ENCODE data around the gene USP34.

DNA sequence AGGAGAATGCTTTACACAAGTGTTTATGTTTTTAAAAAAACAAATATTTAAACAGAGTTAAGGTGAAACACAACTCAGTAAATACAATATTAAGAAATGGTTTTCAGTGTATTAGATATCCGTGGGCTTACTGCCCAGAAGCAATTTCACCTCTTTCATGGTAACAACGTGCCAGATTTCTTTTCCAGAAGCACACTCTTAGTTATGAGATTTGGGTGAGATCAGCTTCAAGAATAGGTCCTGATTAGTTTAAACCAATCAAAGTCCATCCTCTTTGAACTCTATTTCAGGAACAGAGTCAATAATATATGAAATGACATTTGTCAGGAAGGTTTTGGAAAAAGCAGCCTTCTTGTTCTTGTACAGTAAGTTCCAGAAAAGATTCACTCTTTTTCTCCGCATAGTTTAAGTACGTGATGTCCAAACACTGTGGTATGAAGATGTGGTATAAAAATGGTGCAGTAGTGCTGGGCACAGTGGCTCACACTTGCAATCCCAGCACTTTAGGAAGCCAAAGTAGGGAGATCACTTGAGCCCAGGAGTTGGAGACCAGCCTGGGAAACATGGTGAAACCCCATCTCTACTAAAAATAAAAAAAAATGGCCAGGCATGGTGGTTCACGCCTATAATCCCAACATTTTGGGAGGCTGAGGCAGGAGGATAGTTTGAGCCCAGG lies 14.7 kb downstream of the USP34 start:
- TF ChIP-seq POLR2AphosphoS5 (IDR thresholded peaks at IDR 0.05; ENCODE audit: borderline replicate concordance, low read depth, low read length) (no peak), EZH2 (IDR thresholded peaks at IDR 0.05) (no peak), FOXP2 (optimal IDR thresholded peaks at IDR 0.05; ENCODE audit: control extremely low read depth, extremely low read length, insufficient read depth) (no peak)
